Mucosa of stomach (tissue), 1 donor: ENCODE results near the gene MAP2.

ENCODE experiments used
- H3K27me3 ChIP-seq: one replicate; pipeline ENCODE4 v1.7.0; 2013; ENCODE audit warnings: mild to moderate bottlenecking, low read length; ENCODE audit not compliant: control insufficient read depth, insufficient read depth
- H3K36me3 ChIP-seq: one replicate; pipeline ENCODE4 v1.7.0; 2013; ENCODE audit warnings: low read length; ENCODE audit not compliant: control insufficient read depth, insufficient read depth
- H3K4me1 ChIP-seq: one replicate; pipeline ENCODE4 v1.7.0; 2013; ENCODE audit warnings: mild to moderate bottlenecking, low read length; ENCODE audit not compliant: control insufficient read depth, insufficient read depth
- H3K4me3 ChIP-seq: one replicate; pipeline ENCODE4 v1.7.0; 2013; ENCODE audit warnings: low read length
- H3K9ac ChIP-seq: one replicate; pipeline ENCODE4 v1.7.0; 2013; ENCODE audit warnings: mild to moderate bottlenecking, low read length, moderate library complexity
- H3K9me3 ChIP-seq: one replicate; pipeline ENCODE4 v1.7.0; 2013; ENCODE audit warnings: mild to moderate bottlenecking, low read length, moderate library complexity; ENCODE audit not compliant: control insufficient read depth
- donor health status: Pancreatic carcinoma.

MAP2 gene

DNA sequence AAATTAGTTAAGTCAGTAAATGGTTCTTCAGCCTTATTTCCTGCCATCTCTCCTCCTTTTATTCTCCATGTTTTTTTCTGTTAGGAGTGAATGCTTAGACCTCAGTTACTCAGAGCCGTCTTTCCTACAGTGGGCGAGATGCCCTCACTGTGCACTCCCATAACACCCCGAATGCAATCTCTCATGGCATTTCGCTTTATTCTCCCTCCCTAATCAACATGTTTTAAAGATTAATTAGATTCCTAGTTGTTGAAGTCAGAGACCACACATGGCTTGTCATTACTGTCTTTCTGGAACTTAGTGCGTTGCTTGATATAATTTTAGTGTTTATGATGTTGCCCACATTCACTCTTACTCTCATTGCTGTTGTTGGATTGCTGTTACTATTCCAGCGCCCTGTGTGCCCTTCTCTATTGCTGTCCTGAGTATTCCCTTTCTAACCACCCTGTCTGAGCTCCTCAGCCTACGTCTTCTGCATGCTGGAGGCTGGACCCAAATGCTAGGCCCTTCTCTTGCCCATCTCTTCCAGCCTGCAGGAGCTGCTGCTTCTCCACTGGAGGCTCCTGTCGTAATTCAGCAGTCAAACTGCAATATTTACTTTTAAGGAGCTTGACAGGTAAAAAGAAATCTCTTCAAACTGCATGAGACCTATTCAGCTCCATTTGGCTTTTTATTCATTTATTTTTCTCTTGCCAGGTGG is 99.3 kb downstream of the MAP2 start:
- H3K4me1 ChIP-seq, result no peaks in the 10 kb centered on the region
- no peak overlapping the region for H3K4me3 ChIP-seq
- H3K9me3 ChIP-seq, result no peaks in the 10 kb centered on the region
- no peaks in the 10 kb centered on the region for H3K27me3 ChIP-seq
- H3K36me3 ChIP-seq, result no peaks in the 10 kb centered on the region
- no peak overlapping the region for H3K9ac ChIP-seq

DNA sequence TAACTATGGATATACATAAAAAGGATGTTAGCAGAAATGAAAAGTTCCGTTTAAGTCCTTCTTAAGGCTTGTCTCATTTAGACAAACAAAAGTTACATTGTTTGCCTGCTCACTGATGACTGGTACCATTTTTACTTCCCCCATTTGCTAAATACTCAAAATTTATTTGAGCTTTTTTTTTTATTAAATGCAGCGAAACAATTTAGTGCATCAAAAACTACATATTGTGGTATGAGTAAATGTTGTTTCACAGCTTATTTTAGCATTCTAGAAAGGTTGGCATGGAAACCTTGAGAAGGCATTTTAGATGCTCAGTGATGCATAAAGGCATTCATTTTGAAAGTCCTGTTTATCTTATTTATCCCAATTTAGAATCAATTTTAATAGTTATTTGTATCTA is 100.0 kb downstream of the MAP2 start:
- Histone ChIP-seq H3K9me3 (no peaks in the 10 kb centered on the region), H3K9ac (no peak overlapping the region), H3K4me1 (no peaks in the 10 kb centered on the region), H3K36me3 (no peaks in the 10 kb centered on the region), H3K27me3 (no peaks in the 10 kb centered on the region), H3K4me3 (no peak overlapping the region)

DNA sequence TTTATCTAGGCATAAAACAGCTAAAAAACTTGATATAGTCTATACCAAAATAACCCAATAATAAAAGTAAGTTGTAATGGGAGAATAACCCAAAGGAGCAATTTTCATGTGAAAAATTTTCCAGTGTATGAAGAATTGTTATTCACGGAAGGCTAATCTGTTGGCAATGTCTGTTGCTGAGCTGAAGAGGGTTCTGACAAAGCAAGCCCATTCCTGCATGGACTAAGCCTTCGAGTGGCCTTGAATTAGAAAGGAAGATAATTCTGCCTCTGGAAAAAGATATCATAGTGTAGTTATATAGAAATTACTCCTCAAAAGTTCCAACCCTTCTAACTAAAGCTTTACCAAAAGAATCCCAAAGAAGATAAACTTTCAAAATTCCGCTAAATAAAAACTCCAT is 101.5 kb downstream of the MAP2 start:
- H3K9ac ChIP-seq, result no peak overlapping the region
- H3K27me3 ChIP-seq, result no peaks in the 10 kb centered on the region
- H3K36me3 ChIP-seq, result no peaks in the 10 kb centered on the region
- H3K9me3 ChIP-seq, result no peaks in the 10 kb centered on the region
- no peak overlapping the region for H3K4me3 ChIP-seq
- H3K4me1 ChIP-seq, result no peaks in the 10 kb centered on the region

DNA sequence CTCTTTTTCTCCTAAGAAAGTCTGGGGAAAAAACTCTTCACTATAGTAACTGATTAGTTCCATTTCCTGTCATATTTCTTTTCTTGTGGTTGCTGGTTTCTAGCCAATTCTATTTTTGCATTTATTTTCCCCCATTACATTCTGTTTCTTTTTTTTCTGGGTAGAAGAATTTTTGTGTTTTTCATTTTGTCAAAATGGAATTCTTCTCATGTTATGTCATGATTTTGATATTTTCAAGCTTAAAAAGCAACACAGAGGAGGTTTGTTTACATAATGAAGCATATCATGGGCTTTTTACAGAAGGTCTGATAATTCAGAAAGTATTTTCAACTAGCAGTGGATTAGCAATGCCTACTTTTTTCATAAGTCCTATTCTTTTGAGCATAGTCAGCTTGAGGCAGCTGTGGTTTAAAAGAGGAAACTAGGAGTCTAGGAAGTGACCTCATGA is 102.0 kb downstream of the MAP2 start:
- no peak overlapping the region for H3K9ac ChIP-seq
- H3K9me3 ChIP-seq, result no peaks in the 10 kb centered on the region
- H3K4me3 ChIP-seq, result no peak overlapping the region
- H3K4me1 ChIP-seq, result no peaks in the 10 kb centered on the region
- no peaks in the 10 kb centered on the region for H3K36me3 ChIP-seq
- H3K27me3 ChIP-seq, result no peaks in the 10 kb centered on the region

DNA sequence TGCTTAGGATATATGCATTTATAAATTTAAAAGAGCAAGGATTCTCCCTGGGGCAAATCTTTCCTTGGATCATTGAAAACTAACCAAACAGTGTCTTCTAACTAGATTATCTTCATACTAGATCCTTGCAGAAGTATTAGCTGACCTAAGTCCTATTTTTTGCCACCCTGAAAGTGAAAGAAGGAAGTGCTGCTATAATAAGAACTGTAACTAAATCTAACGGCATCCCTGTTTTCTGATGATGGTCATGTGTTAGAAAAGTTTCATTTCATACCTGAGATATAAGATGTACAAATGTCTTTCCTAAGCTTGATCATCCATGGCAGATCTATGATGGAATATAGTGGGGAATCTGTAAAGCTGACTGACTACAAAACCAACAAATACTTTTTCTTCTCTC is 102.7 kb downstream of the MAP2 start:
- no peaks in the 10 kb centered on the region for H3K4me1 ChIP-seq
- H3K36me3 ChIP-seq, result no peaks in the 10 kb centered on the region
- H3K9me3 ChIP-seq, result no peaks in the 10 kb centered on the region
- H3K9ac ChIP-seq, result no peak overlapping the region
- H3K4me3 ChIP-seq, result no peak overlapping the region
- no peaks in the 10 kb centered on the region for H3K27me3 ChIP-seq

DNA sequence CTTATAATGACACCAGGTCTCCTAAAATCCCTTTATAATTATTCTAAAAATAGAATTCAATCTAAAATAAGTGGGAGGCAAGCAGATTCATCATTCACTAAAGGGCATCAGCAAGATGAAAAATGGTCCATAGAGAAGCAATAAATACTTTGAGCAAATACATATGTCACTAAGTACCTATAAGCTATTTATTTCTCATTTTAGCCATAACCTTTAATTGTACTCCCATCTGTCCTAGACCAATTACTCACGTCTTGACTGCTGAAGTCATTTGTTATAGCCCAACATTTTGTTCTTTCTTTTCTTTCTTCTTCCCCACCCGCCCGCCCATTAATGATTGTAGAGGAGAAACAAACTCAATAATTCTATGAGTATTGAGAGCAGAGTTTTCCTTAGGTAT is 105.7 kb downstream of the MAP2 start:
- H3K9ac ChIP-seq, result no peak overlapping the region
- H3K27me3 ChIP-seq, result no peaks in the 10 kb centered on the region
- no peaks in the 10 kb centered on the region for H3K4me1 ChIP-seq
- no peaks in the 10 kb centered on the region for H3K9me3 ChIP-seq
- no peaks in the 10 kb centered on the region for H3K36me3 ChIP-seq
- no peak overlapping the region for H3K4me3 ChIP-seq

DNA sequence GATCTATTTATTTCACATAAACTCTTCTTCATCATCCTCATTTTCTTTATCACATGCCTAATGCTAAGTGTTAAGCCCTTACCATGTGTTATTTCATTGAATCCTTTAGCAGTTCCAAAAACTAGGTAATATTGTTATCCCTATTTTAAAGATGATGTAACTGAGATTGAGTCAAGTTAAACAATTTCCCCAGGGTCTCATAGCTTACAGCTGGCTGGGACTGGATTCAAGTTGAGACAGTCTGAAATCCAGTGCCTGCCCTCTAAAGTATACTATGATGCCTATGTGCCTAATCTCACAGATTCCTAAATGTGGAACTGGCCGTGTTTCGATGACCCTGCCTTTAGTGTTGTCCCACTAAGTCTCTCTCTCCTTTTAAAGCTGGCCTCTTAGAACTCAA is 108.5 kb downstream of the MAP2 start:
- Histone ChIP-seq H3K9me3 (no peaks in the 10 kb centered on the region), H3K27me3 (no peaks in the 10 kb centered on the region), H3K4me3 (no peak overlapping the region), H3K9ac (no peak overlapping the region), H3K4me1 (no peaks in the 10 kb centered on the region), H3K36me3 (no peaks in the 10 kb centered on the region)

DNA sequence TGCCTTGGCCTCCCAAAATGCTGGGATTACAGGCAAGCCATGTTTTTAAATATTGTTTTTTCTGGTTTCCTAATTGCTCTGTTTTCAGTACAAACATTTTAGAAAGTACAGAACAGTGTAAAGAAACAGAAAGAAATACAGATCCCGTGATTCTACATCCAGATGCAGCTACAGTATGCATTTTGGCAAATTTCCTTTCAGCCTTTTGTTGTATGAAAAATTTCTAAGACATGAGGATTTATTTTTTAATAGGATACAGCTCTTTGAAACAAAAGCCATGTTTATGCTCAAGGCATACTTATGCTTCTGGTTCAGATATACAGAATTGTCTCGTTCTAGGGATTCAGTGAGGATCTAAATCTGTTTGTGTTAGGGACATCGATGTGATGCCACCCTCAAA is 109.5 kb downstream of the MAP2 start:
- Histone ChIP-seq H3K9me3 (no peaks in the 10 kb centered on the region), H3K9ac (no peak overlapping the region), H3K4me1 (no peaks in the 10 kb centered on the region), H3K27me3 (no peaks in the 10 kb centered on the region), H3K36me3 (no peaks in the 10 kb centered on the region), H3K4me3 (no peak overlapping the region)

DNA sequence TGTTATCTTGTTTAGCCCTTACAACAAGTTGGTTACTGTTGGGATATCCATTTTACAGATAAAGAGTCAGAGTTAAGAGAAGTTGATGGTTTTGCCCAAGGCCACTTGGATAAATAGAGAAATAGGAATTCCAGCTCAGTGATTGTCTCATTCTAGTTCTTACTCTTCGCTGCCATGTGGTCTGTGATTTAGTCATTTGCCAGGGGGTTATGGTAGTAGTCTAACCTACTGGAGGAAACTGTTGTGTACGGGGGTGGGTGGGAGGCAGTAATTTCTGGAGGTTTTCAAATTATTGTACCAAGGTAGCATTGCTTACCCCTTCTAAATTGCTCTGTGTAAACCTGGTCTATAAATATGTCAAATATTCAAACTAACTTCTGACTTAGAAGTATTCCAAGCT is 110.4 kb downstream of the MAP2 start:
- Histone ChIP-seq H3K9me3 (no peaks in the 10 kb centered on the region), H3K27me3 (no peaks in the 10 kb centered on the region), H3K36me3 (no peaks in the 10 kb centered on the region)

DNA sequence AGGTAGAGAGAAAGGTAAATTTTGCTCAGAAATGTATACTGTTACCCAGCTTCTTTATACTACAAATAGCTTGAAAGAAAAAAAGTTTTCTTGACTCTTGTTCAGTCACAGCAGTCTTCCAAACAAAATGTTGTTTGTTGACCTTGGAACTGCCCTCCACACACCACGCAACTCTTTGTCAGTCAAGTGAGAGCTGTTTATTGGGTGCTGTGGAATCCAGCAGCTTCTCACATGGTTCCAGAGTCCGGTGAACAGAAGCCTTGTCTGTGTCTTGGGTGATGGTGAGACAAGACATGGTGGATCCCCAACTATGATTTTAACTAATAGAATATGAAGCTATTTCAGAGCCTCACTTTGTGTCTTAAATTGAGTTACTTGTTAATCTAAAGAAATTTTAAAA is 112.5 kb downstream of the MAP2 start:
- Histone ChIP-seq H3K4me1 (no peaks in the 10 kb centered on the region), H3K9ac (no peak overlapping the region), H3K4me3 (no peak overlapping the region)

More for the DNA sequence above, 110.4 kb downstream of the MAP2 start:
- no peak overlapping the region for H3K9ac ChIP-seq
- H3K4me1 ChIP-seq, result no peaks in the 10 kb centered on the region
- H3K4me3 ChIP-seq, result no peak overlapping the region

DNA sequence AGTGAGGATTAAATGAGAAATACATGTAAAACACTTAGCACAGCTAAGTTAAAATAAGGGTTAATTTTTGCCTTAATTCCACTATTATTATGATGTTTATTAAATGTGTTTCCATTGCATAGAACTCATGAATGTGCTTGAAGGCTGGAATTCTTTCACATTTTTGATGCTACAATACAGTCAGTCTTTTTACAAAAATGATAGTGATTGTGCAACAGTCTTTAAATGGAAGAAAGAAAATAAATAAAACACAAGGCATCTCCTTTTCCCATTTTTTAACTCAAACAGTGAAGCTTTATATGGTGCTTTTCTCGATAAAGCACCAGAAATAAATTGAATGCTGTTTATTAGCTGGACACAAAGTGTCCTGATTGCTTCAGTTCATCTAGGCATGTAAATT is 123.9 kb downstream of the MAP2 start:
- no peak overlapping the region for H3K4me3 ChIP-seq
- H3K36me3 ChIP-seq, result no peaks in the 10 kb centered on the region
- H3K9ac ChIP-seq, result no peak overlapping the region
- no peaks in the 10 kb centered on the region for H3K27me3 ChIP-seq
- H3K9me3 ChIP-seq, result no peaks in the 10 kb centered on the region
- no peaks in the 10 kb centered on the region for H3K4me1 ChIP-seq

More for the DNA sequence above, 112.5 kb downstream of the MAP2 start:
- H3K27me3 ChIP-seq, result no peaks in the 10 kb centered on the region
- no peaks in the 10 kb centered on the region for H3K36me3 ChIP-seq
- no peaks in the 10 kb centered on the region for H3K9me3 ChIP-seq

DNA sequence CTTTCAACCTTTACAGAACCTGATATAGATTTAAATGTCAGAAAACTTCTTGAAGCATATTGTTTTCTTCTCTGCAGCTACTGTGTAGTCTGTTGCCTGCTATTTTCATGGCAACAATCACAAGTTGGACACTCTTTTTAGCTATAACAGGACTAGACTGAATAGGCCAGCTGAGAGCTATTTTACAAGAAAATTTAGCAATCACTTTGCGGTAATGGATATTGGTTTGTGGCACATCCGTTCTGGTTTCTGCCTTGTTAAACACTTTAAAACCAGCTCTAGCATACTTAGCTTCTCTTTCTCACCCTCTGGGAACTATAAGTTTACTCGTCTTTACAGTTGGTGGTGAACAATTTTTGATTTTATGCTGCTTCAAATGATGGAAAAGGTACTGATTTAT is 125.7 kb downstream of the MAP2 start:
- Histone ChIP-seq H3K36me3 (no peaks in the 10 kb centered on the region), H3K4me1 (no peaks in the 10 kb centered on the region), H3K9me3 (no peaks in the 10 kb centered on the region), H3K9ac (no peak overlapping the region), H3K27me3 (no peaks in the 10 kb centered on the region), H3K4me3 (no peak overlapping the region)

DNA sequence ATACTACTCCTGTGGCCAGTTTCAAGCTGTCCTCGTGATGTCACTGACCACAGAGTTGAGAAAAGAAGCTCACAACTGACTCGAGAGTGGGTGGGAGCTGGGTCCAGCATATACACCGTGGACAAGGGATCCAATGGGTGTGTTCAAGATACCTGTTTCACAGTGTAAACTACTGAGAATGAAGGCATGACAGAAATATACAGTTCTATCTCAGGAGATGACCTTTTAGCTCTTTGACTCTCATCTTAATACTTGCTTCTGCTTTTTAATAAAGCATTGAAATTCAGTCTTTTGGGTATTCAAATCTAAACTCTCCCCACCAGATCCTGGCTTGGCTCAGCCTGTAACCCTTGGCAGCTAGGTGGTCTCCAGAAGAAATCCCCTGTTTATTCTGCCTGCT is 130.1 kb downstream of the MAP2 start:
- Histone ChIP-seq H3K4me3 (no peak overlapping the region), H3K36me3 (no peaks in the 10 kb centered on the region), H3K9me3 (no peaks in the 10 kb centered on the region), H3K9ac (no peak overlapping the region), H3K4me1 (no peaks in the 10 kb centered on the region), H3K27me3 (no peaks in the 10 kb centered on the region)
